HL-60 (cell line): ENCODE data around the gene NUB1.

ENCODE experiments used
- POLR2AphosphoS5 ChIP-seq: IDR thresholded peaks from 2 replicates; pipeline ENCODE4 v1.6.1; 2012; ENCODE audit warnings: low read depth
- SPI1 ChIP-seq: IDR thresholded peaks from 2 replicates; pipeline ENCODE4 v1.6.1; 2012; ENCODE audit warnings: low read depth, mild to moderate bottlenecking, borderline replicate concordance
- TF ChIP-seq, protein P1 (sequence below): IDR thresholded peaks from one replicate; pipeline ENCODE4 v1.5.1; 2011; ENCODE audit warnings: low read length, control low read depth, inconsistent platforms; ENCODE audit not compliant: insufficient read depth

DNA sequence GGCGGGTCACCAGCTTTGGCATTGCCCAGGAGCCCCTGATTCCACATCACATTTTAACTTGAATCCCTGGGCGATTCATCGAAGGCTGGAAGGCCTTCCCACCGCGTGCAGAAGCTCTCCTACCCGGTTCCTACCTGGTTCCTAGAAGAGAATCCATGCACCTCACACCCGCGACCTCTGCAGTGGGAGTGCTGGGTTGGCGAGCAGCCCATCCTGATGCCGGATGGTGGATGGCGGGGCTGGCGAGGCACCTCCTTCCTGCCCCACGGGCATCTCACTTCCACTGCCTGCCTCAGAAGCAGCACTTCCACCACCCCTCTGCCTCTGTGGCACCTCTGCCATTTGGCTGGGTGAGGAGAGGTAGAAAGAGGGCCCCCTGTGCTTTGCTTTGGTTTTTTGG, 32.0 kb downstream of the NUB1 start:
- TF ChIP-seq, protein P1, sequence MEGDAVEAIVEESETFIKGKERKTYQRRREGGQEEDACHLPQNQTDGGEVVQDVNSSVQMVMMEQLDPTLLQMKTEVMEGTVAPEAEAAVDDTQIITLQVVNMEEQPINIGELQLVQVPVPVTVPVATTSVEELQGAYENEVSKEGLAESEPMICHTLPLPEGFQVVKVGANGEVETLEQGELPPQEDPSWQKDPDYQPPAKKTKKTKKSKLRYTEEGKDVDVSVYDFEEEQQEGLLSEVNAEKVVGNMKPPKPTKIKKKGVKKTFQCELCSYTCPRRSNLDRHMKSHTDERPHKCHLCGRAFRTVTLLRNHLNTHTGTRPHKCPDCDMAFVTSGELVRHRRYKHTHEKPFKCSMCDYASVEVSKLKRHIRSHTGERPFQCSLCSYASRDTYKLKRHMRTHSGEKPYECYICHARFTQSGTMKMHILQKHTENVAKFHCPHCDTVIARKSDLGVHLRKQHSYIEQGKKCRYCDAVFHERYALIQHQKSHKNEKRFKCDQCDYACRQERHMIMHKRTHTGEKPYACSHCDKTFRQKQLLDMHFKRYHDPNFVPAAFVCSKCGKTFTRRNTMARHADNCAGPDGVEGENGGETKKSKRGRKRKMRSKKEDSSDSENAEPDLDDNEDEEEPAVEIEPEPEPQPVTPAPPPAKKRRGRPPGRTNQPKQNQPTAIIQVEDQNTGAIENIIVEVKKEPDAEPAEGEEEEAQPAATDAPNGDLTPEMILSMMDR, result no peak
- TF ChIP-seq POLR2AphosphoS5 (no peak), SPI1 (no peak)
